Stomach (tissue), 9 donors: ENCODE results near the gene DZIP3. TPM values are rescaled to one million over a fixed set of nuclear protein-coding genes. Genes with fewer than 3 reads are reported as not detected.
"Not testable (repeated sequence)": the region's sequence is repeated elsewhere in the genome, so short reads cannot be mapped to it uniquely, and the experiment has no call there.

Experiments used
- DNase-seq, 2 donors: peaks; one replicate each; pipeline versions ENCODE4 v3.0.0 to v3.0.0-alpha.2; 2013 to 2019
- H3K27ac ChIP-seq, 5 donors: fragments of 200-600 bp in 4 of 5; sonication (generic) in 4 of 5; one replicate each; pipeline ENCODE4 v1.5.1; 2013 to 2019; ENCODE audit warnings: mild to moderate bottlenecking in 1 of 5, moderate library complexity in 1 of 5
- H3K27me3 ChIP-seq, 3 donors: fragments of 200-600 bp; sonication (generic); one replicate each; pipeline ENCODE4 v1.5.1; 2017 to 2019; ENCODE audit warnings: mixed run types in 1 of 3
- H3K36me3 ChIP-seq, 4 donors: fragments of 200-600 bp; sonication (generic); 1 replicate in 3 of 4; 2 replicates in 1 of 4; pipeline ENCODE4 v1.5.1; 2016 to 2019
- H3K4me1 ChIP-seq, 4 donors: fragments of 200-600 bp; sonication (generic); one replicate each; pipeline ENCODE4 v1.5.1; 2016 to 2019
- H3K4me3 ChIP-seq, 4 donors: fragments of 200-600 bp; sonication (generic) in 3 of 4; one replicate each; pipeline ENCODE4 v1.5.1; 2016 to 2019; ENCODE audit warnings: mild to moderate bottlenecking in 1 of 4
- H3K9me3 ChIP-seq, 4 donors: fragments of 200-600 bp; sonication (generic); one replicate each; pipeline ENCODE4 v1.5.1; 2016 to 2019
- CTCF ChIP-seq, 7 experiments: fragments of 450-650 bp in 4 of 7; fragments of 200-600 bp in 3 of 7; sonication (generic) in 3 of 7; IDR thresholded peaks; one replicate each; pipeline ENCODE4 v1.5.1; 2016 to 2019; ENCODE audit warnings: antibody characterized with exemption in 7 of 7, control low read depth in 2 of 7, mild to moderate bottlenecking in 1 of 7
- EP300 ChIP-seq: sonication (generic); formaldehyde crosslinking; IDR thresholded peaks from one replicate; pipeline ENCODE4 v1.6.1; 2017; ENCODE audit warnings: antibody characterized with exemption
- POLR2A ChIP-seq, 4 donors: fragments of 450-650 bp; IDR thresholded peaks; one replicate each; pipeline ENCODE4 v1.6.1; 2016; ENCODE audit warnings: antibody characterized with exemption in 4 of 4, control low read depth in 2 of 4, mild to moderate bottlenecking in 1 of 4, moderate library complexity in 1 of 4
- POLR2AphosphoS5 ChIP-seq, 3 donors: sonication (generic); formaldehyde crosslinking; IDR thresholded peaks; one replicate each; pipeline ENCODE4 v1.6.1; 2016; ENCODE audit warnings: antibody characterized with exemption in 3 of 3
- WGBS, 5 donors: extraction: QIAGEN DNeasy Blood & Tissue Kit in 3 of 5; methylation state at CpG; one replicate each; pipeline versions ENCODE4 v1.1.5 to v1.1.7; 2013 to 2018; 5-methylcytosine and 5-hydroxymethylcytosine counted together
- intact Hi-C: fragments of 100-400 bp; cut with DNase I; formaldehyde crosslinking; loops from one replicate; pipeline ENCODE4 v1.15.1; 2023; ENCODE audit warnings: low total_unique reads
- polyA plus RNA-seq, 3 donors: library from polyadenylated mRNA; stranded (reverse); fragments of 200-250 nt; gene quantifications; one replicate each; pipeline ENCODE4 v1.2.3, GENCODE V29; 2013
- total RNA-seq, 5 donors: library from RNA; depleted of rRNA; stranded (reverse); fragments of >200 nt; gene quantifications; one replicate each; pipeline versions ENCODE4 v1.1.0 to v1.2.3, GENCODE V29; 2014 to 2016
- donor health status: healthy with polysubstance abuse.
- donor health status: Bipolar disorder and iron deficiency.
- donor health status: healthy.

The DZIP3 gene
- total and polyA plus RNA-seq, 8 donors: 1.2 to 28.6 (median 4.2) TPM

DNA sequence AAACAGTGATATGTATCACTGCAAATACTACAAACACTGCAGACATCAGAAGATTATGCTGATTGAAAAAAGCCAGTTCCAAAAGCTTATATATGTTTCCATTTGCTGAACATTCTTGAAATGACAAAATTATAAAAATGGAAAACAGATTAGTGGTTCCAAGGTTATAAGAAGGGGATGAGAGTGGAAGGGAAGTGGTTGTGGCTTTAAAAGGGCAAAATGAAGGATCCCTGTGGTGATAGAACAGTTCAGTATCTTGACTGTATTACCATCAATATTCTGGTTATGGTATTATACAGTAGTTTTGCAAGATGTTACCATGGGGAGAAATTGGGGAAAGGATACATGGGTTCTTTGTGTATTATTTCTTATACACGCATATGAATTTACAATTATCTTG is 77.8 kb downstream of the DZIP3 start:
- no peaks in the 10 kb centered on the region for H3K27me3 ChIP-seq
- no peaks in the 10 kb centered on the region for H3K9me3 ChIP-seq
- intact Hi-C loops: no loop called here
- TF ChIP-seq EP300 (no peak), CTCF (IDR thresholded peaks at IDR 0.05) (no peak), POLR2AphosphoS5 (IDR thresholded peaks at IDR 0.05) (no peak), POLR2A (IDR thresholded peaks at IDR 0.05) (no peak)
- peaks cover 0 to 32% (median 22%) of the 10 kb centered on the region in 4 donors for H3K36me3 ChIP-seq
- H3K4me1 ChIP-seq: no peaks in the 10 kb centered on the region
- 0% methylated on average over 1 of the region's 1 CpG for whole genome bisulfite sequencing, 5 donors
- H3K27ac ChIP-seq: no peak overlapping the region
- H3K4me3 ChIP-seq: no peak overlapping the region
- no peak for DNase-seq

DNA sequence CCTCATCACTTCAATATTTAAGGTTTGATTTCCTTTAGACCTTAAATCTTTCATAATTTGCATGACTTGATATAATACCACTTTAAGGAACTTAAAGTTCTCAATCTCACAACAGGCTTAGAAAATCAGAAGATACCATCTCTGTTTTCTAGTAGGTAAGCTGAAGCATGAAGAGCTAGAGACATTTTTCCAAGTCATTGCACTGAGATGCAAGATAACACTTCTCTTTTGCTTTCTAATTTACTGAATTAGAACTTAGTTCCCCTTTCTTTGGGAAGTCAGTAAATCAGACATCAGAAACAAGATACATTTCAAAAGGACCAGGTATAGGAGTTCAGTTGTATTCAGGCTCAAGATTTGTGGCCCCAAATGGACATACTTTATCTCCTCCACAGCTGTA is 79.7 kb downstream of the DZIP3 start:
- no peak overlapping the region for H3K4me3 ChIP-seq
- TF ChIP-seq POLR2AphosphoS5 (IDR thresholded peaks at IDR 0.05) (no peak), POLR2A (IDR thresholded peaks at IDR 0.05) (no peak), EP300 (no peak)
- H3K27ac ChIP-seq: no peak overlapping the region
- no peaks in the 10 kb centered on the region for H3K9me3 ChIP-seq
- DNase-seq: no peak
- peaks cover 0 to 28% (median 22%) of the 10 kb centered on the region in 4 donors for H3K36me3 ChIP-seq
- intact Hi-C loops: no loop called here
- H3K27me3 ChIP-seq: no peaks in the 10 kb centered on the region
- H3K4me1 ChIP-seq: no peaks in the 10 kb centered on the region

GRCh38 chr3:108672701-108673100 is 83.2 kb downstream of the DZIP3 start:
- no peaks in the 10 kb centered on the region for H3K9me3 ChIP-seq
- TF ChIP-seq CTCF (IDR thresholded peaks at IDR 0.05): no peak
- no peak for TF ChIP-seq POLR2A (IDR thresholded peaks at IDR 0.05)
- no peak for TF ChIP-seq EP300
- no peak for TF ChIP-seq POLR2AphosphoS5 (IDR thresholded peaks at IDR 0.05)
- no peaks in the 10 kb centered on the region for H3K4me1 ChIP-seq
- no peak for DNase-seq
- intact Hi-C loops: no loop called here
- H3K27ac ChIP-seq: no peak overlapping the region
- peaks cover 5 to 41% (median 28%) of the 10 kb centered on the region in 4 donors for H3K36me3 ChIP-seq
- H3K4me3 ChIP-seq: no peak overlapping the region
- H3K27me3 ChIP-seq: no peaks in the 10 kb centered on the region

- Histone ChIP-seq H3K27me3 (no peaks in the 10 kb centered on the region), H3K4me1 (no peaks in the 10 kb centered on the region), H3K4me3 (no peak overlapping the region), H3K36me3 (peaks cover 6 to 50% (median 36%) of the 10 kb centered on the region in 4 donors), H3K27ac (no peak overlapping the region), H3K9me3 (no peaks in the 10 kb centered on the region)
- WGBS, 5 donors: 81 to 91% (median 86%) methylated on average over 3 of the region's 3 CpGs
- no peak for DNase-seq
- intact Hi-C loops: no loop called here
- no peak for TF ChIP-seq EP300
- no peak for TF ChIP-seq CTCF (IDR thresholded peaks at IDR 0.05)
Measured at GRCh38 chr3:108673988-108674661, 84.6 kb downstream of the DZIP3 start.

DNA sequence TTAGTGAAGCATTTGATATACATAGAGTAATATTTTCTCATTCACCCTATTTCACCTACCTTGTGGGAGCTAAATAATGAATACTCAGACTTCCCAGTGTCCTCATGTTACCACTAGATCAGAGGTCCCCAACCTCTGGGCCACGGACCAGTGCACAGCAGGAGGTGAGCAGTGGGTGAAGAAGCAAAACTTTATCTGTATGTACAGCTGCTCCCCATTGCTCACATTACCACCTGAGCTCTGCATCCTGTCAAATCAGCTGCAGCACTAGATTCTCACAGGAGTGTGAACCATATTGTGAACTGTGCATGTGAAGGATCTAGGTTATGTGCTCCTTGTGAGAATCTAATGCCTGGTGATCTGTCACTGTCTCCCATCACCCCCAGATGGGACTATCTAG is 88.3 kb downstream of the DZIP3 start:
- TF ChIP-seq EP300: no peak
- TF ChIP-seq POLR2A (IDR thresholded peaks at IDR 0.05): no peak
- TF ChIP-seq POLR2AphosphoS5 (IDR thresholded peaks at IDR 0.05): no peak
- no peak for TF ChIP-seq CTCF (IDR thresholded peaks at IDR 0.05)
- 79 to 90% (median 89%) methylated on average over 1 of the region's 1 CpG for WGBS, 5 donors
- intact Hi-C loops: no loop called here
- Histone ChIP-seq H3K9me3 (no peaks in the 10 kb centered on the region), H3K36me3 (peaks cover 6 to 36% (median 20%) of the 10 kb centered on the region in 4 donors), H3K4me3 (no peak overlapping the region), H3K27ac (no peak overlapping the region), H3K27me3 (no peaks in the 10 kb centered on the region), H3K4me1 (no peaks in the 10 kb centered on the region)
- no peak for DNase-seq

GRCh38 chr3:108692286-108692685 is 102.8 kb downstream of the DZIP3 start:
- H3K4me3 ChIP-seq, H3K4me1 ChIP-seq, H3K9me3 ChIP-seq, H3K27me3 ChIP-seq, intact Hi-C loops, H3K27ac ChIP-seq, DNase-seq: not testable (repeated sequence)
- WGBS, 5 donors: 78 to 93% (median 85%) methylated on average over 2 of the region's 2 CpGs
- H3K36me3 ChIP-seq: peaks cover 8 to 79% (median 54%) of the 10 kb centered on the region in 4 donors
